Body of pancreas (tissue), 4 donors: ENCODE results near the gene PGAP3. TPM values are rescaled to one million over a fixed set of nuclear protein-coding genes. Genes with fewer than 3 reads are reported as not detected.

ENCODE experiments used
- ATAC-seq: fragments of 150-250 bp; one replicate; pipeline ENCODE4 v1.9.1; 2016
- DNase-seq, 4 donors: peaks; one replicate each; pipeline ENCODE4 v3.0.0-alpha.2; 2019
- H3K27ac ChIP-seq, 4 donors: fragments of 200-600 bp; sonication (generic); 1 replicate in 3 of 4; 2 replicates in 1 of 4; pipeline versions ENCODE4 v1.5.1 to v1.6.1; 2016 to 2019; ENCODE audit warnings: mild to moderate bottlenecking in 1 of 4, mixed read lengths in 1 of 4, moderate library complexity in 1 of 4
- H3K27me3 ChIP-seq, 2 donors: fragments of 200-600 bp; sonication (generic); one replicate each; pipeline ENCODE4 v1.6.0; 2016; ENCODE audit warnings: mild to moderate bottlenecking in 1 of 2
- H3K36me3 ChIP-seq, 2 donors: fragments of 200-600 bp; sonication (generic); replicated peaks in 1 of 2; 2 replicates each; pipeline ENCODE4 v1.5.1; 2016; ENCODE audit warnings: low read depth in 2 of 2; ENCODE audit not compliant: insufficient read depth in 1 of 2
- H3K4me1 ChIP-seq: fragments of 200-600 bp; sonication (generic); one replicate; pipeline ENCODE4 v1.6.0; 2016
- H3K4me3 ChIP-seq, 2 donors: fragments of 200-600 bp; sonication (generic); 1 replicate in 1 of 2; 2 replicates in 1 of 2; pipeline ENCODE4 v1.5.1; 2016 to 2019
- H3K9me3 ChIP-seq, 3 donors: fragments of 200-600 bp; sonication (generic); 1 replicate in 2 of 3; 2 replicates in 1 of 3; pipeline ENCODE4 v1.5.1; 2016
- POLR2A ChIP-seq, 3 donors: fragments of 450-650 bp; IDR thresholded peaks; one replicate each; pipeline ENCODE4 v1.6.1; 2016; ENCODE audit warnings: antibody characterized with exemption in 3 of 3, mild to moderate bottlenecking in 2 of 3
- WGBS, 2 donors: methylation state at CpG; one replicate each; pipeline ENCODE4 v1.1.5; 2017; 5-methylcytosine and 5-hydroxymethylcytosine counted together
- intact Hi-C: fragments of 100-400 bp; cut with DNase I; formaldehyde crosslinking; loops from one replicate; pipeline ENCODE4 v1.15.1; 2023
- total RNA-seq, 2 donors: library from RNA; depleted of rRNA; stranded (reverse); fragments of >200 nt; gene quantifications; one replicate each; pipeline ENCODE4 v1.1.0, GENCODE V29; 2016
- TF ChIP-seq, protein P1 (sequence below), 7 experiments: fragments of 450-650 bp in 4 of 7; fragments of 200-600 bp in 3 of 7; sonication (generic) in 3 of 7; IDR thresholded peaks; one replicate each; pipeline ENCODE4 v1.5.1; 2016 to 2019; ENCODE audit warnings: antibody characterized with exemption in 7 of 7

PGAP3 gene
- total RNA-seq: 10 to 100 TPM; 13.8 to 33.2 TPM

GRCh38 chr17:39687546-39688474, at the start of gene PGAP3:
Gene PGAP3, minus strand, starts transcription at chr17:39688057. Its CDS starts 43 bp downstream, at chr17:39688014.
- intact Hi-C loops: loop anchor here (10.0 kb wide), 1 partner anchor 57 kb away; no protein-coding TSS in a partner anchor
- 1 to 2% methylated on average over 37 to 45 of the region's 45 CpGs for WGBS, 2 donors
- peak; percentile 93 for ATAC-seq

GRCh38 chr17:39737206-39737759, 49.4 kb upstream of the PGAP3 start:
- Histone ChIP-seq H3K9me3 (no peaks in the 10 kb centered on the region), H3K27ac (peak overlapping the region; percentile 95 to 99 (median 98)), H3K4me1 (peaks cover 39% of the 10 kb centered on the region), H3K27me3 (no peaks in the 10 kb centered on the region), H3K4me3 (peak overlapping the region in 1 of 2 donors; percentile 64), H3K36me3 (no peaks in the 10 kb centered on the region)
- TF ChIP-seq, protein P1, sequence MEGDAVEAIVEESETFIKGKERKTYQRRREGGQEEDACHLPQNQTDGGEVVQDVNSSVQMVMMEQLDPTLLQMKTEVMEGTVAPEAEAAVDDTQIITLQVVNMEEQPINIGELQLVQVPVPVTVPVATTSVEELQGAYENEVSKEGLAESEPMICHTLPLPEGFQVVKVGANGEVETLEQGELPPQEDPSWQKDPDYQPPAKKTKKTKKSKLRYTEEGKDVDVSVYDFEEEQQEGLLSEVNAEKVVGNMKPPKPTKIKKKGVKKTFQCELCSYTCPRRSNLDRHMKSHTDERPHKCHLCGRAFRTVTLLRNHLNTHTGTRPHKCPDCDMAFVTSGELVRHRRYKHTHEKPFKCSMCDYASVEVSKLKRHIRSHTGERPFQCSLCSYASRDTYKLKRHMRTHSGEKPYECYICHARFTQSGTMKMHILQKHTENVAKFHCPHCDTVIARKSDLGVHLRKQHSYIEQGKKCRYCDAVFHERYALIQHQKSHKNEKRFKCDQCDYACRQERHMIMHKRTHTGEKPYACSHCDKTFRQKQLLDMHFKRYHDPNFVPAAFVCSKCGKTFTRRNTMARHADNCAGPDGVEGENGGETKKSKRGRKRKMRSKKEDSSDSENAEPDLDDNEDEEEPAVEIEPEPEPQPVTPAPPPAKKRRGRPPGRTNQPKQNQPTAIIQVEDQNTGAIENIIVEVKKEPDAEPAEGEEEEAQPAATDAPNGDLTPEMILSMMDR (IDR thresholded peaks at IDR 0.05): no peak
- WGBS, 2 donors: 6 to 13% methylated on average over 12 to 13 of the region's 13 CpGs
- peak; percentile 18 for ATAC-seq
- intact Hi-C loops: no loop called here
- peak; percentile 62 to 74 (median 70) for DNase-seq

More at GRCh38 chr17:39687546-39688474, at the start of gene PGAP3:
- peak within 1 kb of the TSS; percentile 78 to 93 (median 88) for H3K27ac ChIP-seq
- H3K36me3 ChIP-seq: no peaks in the 10 kb centered on the region
- no peaks in the 10 kb centered on the region for H3K27me3 ChIP-seq
- peaks cover 21% of the 10 kb centered on the region for H3K4me1 ChIP-seq
- TF ChIP-seq POLR2A (IDR thresholded peaks at IDR 0.05): peak in 2 of 3 donors; percentile 67 to 71
- TF ChIP-seq, protein P1 (IDR thresholded peaks at IDR 0.05): no peak
- peak; percentile 84 to 94 (median 87) for DNase-seq
- peak within 1 kb of the TSS; percentile 58 to 65 for H3K4me3 ChIP-seq
- H3K9me3 ChIP-seq: no peaks in the 10 kb centered on the region

DNA sequence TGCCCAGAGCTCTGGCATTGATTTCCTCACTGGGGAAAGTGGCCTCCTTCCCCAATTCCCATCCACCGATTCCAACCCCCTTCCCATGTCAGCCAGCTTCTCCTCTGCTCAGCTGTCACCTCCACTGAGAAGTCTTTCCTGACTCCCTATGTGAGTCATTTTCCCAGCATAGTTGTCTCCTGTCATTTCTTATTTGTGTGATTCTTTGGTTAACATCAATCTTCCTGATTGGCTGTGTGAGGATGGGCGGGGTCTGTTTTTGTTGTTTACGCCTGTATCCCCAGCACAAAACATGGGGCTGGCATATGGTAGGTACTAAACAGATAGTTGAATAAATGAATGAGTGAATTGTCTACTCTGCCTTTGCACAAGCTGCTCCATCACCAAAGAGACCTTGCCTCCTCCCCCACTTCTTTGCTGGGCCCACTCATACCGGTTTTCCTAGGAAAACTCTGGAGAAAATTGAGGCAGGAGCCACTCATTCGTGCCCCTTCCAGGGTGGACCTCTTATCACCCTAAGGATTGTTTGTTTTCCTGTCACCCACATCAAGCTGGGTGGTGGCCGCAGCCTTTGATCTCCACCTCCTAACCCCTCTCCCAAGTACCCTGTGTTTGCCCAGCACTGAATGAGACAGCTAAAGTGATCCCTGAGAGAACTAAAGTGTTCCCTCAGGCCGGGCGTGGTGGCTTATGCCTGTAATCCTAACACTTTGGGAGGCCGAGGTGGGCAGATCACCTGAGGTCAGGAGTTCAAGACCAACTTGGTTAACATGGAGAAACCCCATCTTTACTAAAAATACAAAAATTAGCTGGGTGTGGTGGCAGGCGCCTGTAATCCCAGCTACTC, 48.7 kb upstream of the PGAP3 start:
- Histone ChIP-seq H3K4me3 (no peak overlapping the region), H3K36me3 (no peaks in the 10 kb centered on the region), H3K9me3 (no peaks in the 10 kb centered on the region), H3K4me1 (peaks cover 32% of the 10 kb centered on the region), H3K27ac (peak overlapping the region; percentile 95 to 99 (median 98)), H3K27me3 (no peaks in the 10 kb centered on the region)
- ATAC-seq: no peak
- intact Hi-C loops: no loop called here
- TF ChIP-seq POLR2A (IDR thresholded peaks at IDR 0.05): no peak
- TF ChIP-seq, protein P1 (IDR thresholded peaks at IDR 0.05): no peak
- WGBS, 2 donors: 39 to 43% methylated on average over 10 of the region's 10 CpGs
- no peak for DNase-seq

DNA sequence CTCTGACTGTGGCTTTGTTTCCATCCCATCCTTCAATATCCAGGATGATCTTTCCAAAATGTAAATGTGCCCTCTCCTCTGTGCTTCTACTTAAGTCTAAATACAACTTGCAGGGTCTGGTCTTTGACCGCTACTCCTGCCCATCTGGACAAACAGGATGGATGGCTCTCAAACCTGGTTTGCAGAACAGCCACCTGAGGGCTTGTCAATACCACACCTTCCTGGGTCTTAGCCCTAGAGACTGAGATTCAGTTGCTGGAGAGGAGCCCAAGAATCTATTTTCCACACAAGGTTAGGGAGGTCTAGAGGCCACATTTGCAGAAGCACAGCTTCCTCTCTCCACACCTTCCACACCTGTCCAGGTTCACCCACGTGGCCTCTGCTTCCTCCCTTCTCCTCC, 48.0 kb upstream of the PGAP3 start:
- H3K4me3 ChIP-seq: no peak overlapping the region
- WGBS, 2 donors: 76 to 81% methylated on average over 2 of the region's 2 CpGs
- ATAC-seq (no peak), DNase-seq (no peak)
- intact Hi-C loops: no loop called here
- H3K4me1 ChIP-seq: peaks cover 25% of the 10 kb centered on the region
- H3K9me3 ChIP-seq: no peaks in the 10 kb centered on the region
- peak overlapping the region in 2 of 4 donors; percentile 95 to 98 for H3K27ac ChIP-seq
- H3K36me3 ChIP-seq: no peaks in the 10 kb centered on the region
- TF ChIP-seq POLR2A (IDR thresholded peaks at IDR 0.05): no peak
- TF ChIP-seq, protein P1 (IDR thresholded peaks at IDR 0.05): no peak
- H3K27me3 ChIP-seq: no peaks in the 10 kb centered on the region
